H54 (cell line): ENCODE results near the gene TXNL4A.

Experiments used
- DNase-seq: peaks from one replicate; pipeline ENCODE4 v3.0.0; 2011; ENCODE audit warnings: low spot score, mixed read lengths; ENCODE audit not compliant: insufficient read length
- FAIRE-seq: peaks from 3 replicates; lab custom pipeline; 2011; peaks lifted over from hg19 to GRCh38; lab: Jason Lieb, UNC
- POLR2A ChIP-seq: IDR thresholded peaks from 2 replicates; pipeline ENCODE4 v1.6.1; 2011; ENCODE audit warnings: low read depth, mild to moderate bottlenecking, low read length

The TXNL4A gene

DNA sequence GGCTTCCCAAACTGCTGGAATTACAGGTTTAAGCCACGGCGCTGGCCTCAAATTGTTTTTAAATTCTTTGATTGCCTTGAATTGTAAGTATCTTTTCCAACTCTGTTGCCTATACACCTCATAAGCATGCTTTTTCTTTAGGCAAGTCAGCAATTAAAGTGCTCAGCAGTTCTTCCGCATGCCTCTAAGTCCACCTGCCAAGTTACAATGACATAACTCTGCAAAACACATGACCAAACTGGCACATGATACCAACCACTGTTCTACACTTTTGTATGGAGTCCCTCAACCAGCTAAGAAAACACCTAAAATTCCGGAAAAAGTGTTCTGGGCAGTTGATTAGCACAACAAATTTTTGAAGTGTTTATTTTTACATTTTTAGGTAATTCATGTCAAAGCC, 5.1 kb downstream of the TXNL4A start:
- DNase-seq (no peak), FAIRE-seq (no peak)

DNA sequence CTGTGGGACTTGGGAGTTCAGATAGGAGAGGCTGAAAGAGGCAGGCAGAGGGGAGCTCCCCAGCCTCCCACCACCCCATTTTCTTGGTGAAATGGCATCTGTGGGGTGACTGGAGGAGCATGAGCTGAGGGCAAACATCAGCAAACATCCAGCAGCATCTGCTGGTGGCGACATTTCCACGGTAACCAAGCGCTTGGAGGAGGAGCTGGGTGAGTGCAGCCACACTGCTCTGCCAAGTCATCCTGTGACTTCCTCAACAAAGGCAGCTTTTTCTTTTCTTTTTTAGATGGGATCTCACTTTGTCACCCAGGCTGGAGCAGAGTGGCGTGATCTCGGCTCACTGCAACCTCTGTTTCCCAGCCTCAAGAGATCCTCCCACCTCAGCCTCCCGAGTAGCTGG, 5.6 kb downstream of the TXNL4A start:
- no peak for FAIRE-seq
- TF ChIP-seq POLR2A = no peak
- DNase-seq = no peak

More for the DNA sequence above, 5.1 kb downstream of the TXNL4A start:
- no peak for TF ChIP-seq POLR2A

DNA sequence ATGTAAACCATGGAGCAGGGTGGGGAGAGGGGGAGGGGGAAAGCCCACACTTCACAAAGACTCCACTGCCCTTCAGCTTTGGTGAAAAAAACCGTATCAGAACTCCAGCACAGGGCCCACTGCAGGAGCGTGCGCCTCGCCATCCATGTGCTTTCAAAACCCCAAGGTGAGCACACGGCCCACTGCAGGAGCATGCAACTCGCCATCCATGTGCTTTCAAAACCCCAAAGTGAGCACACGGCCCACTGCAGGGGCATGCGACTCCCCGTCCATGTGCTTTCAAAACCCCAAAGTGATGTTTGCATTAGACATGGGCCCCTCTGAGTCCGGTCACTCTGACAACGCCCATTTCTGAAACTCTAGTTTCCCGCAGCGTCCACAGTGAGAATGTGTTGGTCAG, 7.8 kb downstream of the TXNL4A start:
- DNase-seq (no peak), FAIRE-seq (no peak)
- no peak for TF ChIP-seq POLR2A

DNA sequence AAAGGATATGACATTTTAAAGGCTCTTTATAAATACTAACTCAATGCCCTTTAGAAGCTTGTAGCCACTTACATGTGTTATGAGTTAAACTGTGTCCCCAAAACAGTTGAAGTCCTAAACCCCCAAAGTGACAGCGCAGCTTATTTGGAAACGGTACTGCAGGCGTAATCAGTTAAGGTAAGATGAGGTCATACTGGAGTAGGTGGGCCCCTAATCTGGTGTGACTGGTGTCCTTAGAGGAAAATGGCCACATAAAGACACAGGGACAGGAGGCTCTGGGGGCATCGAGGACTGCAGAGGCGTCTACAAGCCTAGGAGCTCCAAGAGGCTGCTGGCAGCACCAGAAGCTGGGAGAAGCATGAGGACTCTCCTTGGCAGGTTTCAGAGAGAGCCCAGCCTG, 8.5 kb downstream of the TXNL4A start:
- FAIRE-seq (no peak), DNase-seq (no peak)
- no peak for TF ChIP-seq POLR2A

DNA sequence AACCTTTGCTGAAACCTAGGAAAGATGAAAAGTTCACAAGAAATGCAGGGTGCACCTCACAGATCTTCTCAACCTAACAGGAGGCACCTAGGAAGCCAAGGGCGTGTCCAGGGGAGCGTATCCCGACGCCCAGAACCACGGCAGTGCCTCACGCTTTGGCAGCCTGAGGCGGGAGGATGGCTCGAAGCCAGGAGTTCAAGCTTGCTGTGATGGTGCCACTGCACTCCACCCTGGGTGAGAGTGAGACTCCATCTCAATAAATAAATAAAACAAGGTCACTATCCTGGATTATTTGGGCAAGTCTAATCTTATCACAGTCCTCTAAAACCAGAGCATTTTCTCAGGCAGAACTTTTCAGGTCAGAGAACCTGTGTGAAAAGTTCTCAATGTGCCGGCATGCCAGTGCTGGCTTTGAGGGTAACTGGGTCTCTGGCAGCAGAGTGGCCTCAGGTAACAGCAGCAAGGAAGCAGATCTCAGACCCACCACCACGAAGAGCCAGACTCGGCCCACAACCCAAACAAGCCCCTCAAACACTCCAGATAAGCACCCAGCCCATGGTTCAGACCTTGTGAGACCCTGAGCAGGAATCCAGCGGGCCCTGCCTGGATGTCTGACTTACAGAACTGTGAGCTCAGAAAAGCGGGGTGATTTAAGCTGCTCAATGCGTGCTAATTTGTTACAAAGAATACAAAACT, 12.2 kb downstream of the TXNL4A start:
- DNase-seq (no peak), FAIRE-seq (no peak)
- TF ChIP-seq POLR2A = no peak

DNA sequence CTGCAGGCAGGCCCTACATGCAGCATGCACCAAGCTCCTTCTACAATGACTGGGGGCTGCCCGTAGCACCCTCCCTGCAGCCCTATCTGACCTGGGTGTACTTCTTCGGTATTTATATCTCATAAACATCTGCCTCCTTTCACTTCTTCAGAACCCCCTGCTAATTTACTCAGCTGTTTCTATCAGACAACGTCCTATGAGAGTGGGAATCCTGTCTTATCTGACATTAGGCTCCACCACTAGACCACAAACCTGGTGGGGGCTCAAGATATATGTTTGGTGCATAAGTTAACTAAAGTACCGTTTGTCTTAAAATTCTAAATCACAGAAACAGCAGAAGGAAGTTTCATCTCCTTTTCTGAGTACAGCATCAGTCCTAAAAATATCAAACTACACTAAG, 13.3 kb downstream of the TXNL4A start:
- no peak for FAIRE-seq
- TF ChIP-seq POLR2A = no peak
- DNase-seq = no peak

DNA sequence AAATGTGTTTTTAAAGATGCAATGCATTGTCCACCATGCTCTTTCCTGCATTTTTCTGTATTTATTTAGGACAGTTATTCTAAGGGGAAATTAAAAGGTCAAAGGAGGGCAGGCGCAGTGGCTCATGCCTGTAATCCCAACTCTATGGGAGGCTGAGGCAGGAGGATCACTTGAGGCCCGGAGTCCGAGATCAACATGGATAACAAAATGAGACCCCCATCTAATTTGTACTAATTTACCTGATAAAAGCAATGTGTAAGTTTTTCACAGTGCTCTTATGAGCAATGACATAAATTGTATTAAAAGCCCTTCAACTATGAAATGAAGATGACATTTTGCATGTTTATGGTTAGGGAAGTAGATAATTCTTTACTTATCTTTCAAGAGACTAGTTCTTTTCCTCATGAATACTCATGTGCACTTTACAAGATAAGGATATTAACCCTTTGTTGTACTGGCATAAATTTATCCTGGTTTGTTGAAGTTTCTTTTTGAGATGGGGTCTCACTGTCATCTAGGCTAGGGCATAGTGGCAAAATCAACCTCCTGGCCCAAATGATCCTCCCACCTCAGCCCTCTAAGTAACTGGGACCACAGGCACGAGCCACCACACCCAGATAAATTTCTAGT, 14.2 kb downstream of the TXNL4A start:
- FAIRE-seq (no peak), DNase-seq (no peak)
- TF ChIP-seq POLR2A = no peak

DNA sequence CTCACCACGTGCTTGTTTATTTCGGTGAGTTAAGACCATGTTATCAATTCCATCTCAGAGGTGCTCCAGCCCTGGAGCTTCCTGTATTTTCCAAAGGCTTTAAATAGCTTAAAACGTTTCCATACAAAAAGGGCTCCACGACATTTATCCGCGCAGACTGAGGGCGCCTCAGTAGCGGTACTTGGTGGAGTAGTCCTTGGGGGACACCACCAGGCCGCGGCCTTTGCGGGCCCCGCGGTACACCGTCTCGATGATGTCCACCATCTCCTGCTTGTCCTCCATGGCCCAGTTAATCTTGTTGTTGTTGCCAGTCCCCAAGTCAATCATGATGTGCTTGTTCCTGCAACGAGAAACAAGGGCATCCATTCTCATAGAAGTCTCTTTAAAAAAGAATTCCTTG, 14.8 kb downstream of the TXNL4A start:
- FAIRE-seq = no peak

DNA sequence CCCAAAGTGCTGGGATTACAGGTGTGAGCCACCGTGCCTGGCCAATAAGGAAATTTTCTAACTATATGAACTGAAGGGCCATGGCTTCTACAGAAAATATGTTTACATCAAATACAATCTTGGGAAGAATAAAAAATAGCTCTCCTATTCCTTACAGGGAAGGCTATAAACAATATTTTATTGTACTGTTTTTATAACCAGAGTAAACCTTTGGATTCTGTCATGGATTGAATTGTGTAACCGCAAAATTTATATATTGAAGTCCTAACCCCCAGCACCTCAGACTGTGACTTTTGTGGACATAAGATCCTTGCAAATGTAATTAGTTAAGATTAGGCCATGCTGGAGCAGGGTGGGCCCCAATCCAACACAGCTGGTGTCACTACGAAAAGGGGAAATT, 15.6 kb downstream of the TXNL4A start:
- DNase-seq = no peak
- no peak for FAIRE-seq
- no peak for TF ChIP-seq POLR2A

More for the DNA sequence above, 14.8 kb downstream of the TXNL4A start:
- no peak for DNase-seq
- TF ChIP-seq POLR2A = no peak

DNA sequence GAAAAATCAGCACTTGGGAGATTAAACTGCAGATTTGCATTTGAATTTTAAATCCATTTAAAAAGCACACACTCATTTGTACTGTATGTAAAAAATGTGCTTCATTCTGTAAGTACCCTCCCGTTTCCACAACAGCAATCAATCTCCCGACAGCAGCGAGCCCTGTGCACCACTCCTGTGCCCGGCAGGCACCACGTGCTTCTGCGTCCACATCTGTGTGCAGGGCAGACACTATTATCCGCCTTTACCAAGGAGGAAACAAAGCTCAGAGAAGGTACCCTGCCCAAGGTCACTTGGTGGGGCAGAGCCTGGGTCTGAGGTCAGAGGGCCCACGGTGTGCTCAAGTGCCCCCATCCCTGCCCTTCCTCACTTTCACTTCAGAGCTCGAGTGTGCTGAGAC, 16.4 kb downstream of the TXNL4A start:
- no peak for DNase-seq
- FAIRE-seq = no peak
- no peak for TF ChIP-seq POLR2A

DNA sequence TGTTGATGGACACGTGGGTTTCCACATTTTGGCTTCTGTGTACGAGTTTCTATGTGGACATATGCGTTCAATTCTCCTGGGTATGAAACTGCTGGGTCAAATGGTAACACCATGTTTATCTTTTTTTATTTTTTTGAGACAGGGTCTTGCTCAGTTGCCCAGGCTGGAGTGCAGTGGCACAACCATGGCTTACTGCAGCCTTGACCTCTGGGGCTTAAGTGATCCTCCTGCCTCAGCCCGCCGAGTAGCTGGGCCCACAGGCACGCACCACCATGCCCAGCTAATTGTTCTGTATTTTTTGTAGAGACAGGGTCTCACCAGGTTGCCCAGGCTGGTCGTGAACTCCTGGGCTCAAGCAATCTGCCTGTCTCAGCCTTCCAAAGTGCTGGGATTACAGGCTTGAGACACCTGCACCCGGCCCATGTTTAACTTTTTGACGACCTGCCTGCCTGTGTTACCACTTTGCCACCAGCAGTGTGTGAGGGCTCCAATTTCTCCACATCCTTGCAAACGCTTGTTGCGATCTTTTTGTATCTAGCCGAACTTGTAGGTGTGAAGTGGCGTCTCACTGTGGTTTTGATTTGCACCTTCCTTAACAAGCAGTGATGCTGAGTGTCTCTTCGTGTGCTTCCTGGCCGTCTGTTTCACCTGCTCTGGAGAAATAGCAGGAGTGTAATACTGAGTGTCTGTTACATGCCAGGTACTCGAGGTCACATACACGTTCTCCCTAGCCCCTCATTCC, 17.0 kb downstream of the TXNL4A start:
- TF ChIP-seq POLR2A = no peak
- FAIRE-seq (no peak), DNase-seq (no peak)

DNA sequence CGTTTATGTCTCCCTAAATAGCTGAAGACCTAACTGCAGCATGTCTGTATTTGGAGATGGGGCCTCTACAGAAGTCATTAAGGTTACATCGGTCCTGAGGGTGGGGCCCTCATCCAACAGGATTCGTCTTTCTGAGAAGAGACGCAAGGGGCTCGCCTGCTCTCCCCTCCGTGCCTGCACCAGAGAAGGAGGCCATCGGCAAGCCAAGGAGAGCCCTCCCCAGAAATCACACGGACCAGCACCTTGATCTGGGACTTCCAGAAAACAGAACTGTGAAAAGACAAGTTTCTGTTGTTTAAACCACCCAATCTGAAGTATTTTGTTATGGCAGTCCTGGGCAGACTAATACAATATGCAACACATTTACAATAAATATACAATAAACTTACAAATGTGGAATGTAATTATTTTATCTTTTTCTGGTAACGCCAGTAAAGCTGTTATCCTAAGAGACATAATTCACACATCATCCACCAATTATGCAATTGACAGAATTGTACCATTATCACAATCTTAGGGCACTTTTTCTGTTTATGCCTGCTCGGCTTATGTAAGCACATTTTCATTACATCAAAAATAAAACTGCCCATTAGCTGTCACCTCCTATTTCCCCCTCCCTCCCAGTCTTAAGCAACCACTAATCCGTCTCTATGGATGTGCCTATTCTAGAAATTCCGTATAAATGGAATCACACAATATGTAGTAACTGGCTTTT, 17.8 kb downstream of the TXNL4A start:
- DNase-seq (no peak), FAIRE-seq (no peak)
- no peak for TF ChIP-seq POLR2A

DNA sequence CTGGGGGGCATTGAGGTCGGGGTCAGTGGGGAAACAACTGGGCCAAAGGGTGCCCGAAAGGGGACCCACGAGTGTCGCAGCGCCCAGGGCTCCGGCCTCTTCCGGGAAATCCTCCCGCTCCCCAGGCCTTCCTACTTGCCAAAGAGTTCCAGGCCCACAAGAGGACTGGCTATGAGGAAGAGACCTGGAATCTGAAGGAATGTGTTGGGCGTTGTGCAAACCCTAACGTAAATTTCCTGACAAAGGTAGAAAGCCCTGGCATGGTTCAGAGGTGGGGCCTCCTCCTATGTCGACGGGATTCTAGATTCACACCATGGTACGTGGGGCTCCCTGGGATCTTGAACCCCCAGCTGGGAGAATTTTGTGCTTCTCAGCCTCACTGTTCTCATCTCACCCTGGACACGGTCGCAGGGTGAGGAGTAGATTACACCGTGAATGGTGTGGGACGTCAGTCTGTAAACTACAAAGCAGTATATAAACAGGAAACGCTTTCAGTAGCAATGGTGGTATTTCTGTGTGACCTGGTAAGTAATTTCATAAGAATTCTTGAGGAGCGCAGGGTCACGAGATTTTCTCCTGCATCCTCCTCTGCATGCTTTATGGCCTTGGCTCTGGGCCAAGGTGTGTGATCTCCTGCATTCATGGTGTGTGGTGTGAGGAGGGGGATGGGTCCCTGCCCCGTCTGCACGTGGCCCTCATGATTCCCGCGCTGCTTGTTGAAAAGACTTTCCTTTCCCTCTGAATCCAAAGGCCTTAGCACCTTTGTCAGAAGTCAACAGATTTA, 23.1 kb downstream of the TXNL4A start:
- TF ChIP-seq POLR2A = no peak
- FAIRE-seq = no peak
- no peak for DNase-seq
